ENCODE results near the gene IL16.

Gene IL16

GRCh38 chr15:81299156-81299555 lies 102.5 kb downstream of the IL16 start:
- H3K27ac Mint-ChIP-seq (ENCODE audit: low read depth), result peak overlapping the region; percentile 98
- peaks cover 98% of the 10 kb centered on the region for H3K4me1 Mint-ChIP-seq
- no peaks in the 10 kb centered on the region for H3K27me3 Mint-ChIP-seq
- peaks cover 68% of the 10 kb centered on the region for H3K36me3 Mint-ChIP-seq (ENCODE audit: insufficient read depth)
- ATAC-seq (replicated peaks; ENCODE audit: extremely low read depth, poor library complexity, severe bottlenecking) (no peak), DNase-seq (ENCODE audit: low spot score in 2 of 2) (no peak)
- H3K9me3 Mint-ChIP-seq, result no peaks in the 10 kb centered on the region
- H3K4me3 Mint-ChIP-seq, result peak overlapping the region; percentile 99

GRCh38 chr15:81299630-81300273 lies 103.1 kb downstream of the IL16 start:
- Mint-ChIP-seq H3K36me3 (ENCODE audit: insufficient read depth) (peaks cover 72% of the 10 kb centered on the region), H3K27me3 (no peaks in the 10 kb centered on the region), H3K4me1 (peaks cover 98% of the 10 kb centered on the region), H3K27ac (ENCODE audit: low read depth) (peak overlapping the region; percentile 98), H3K9me3 (no peaks in the 10 kb centered on the region), H3K4me3 (peak overlapping the region; percentile 99)
- no peak for ATAC-seq (replicated peaks; ENCODE audit: extremely low read depth, poor library complexity, severe bottlenecking)
- no peak for DNase-seq (ENCODE audit: low spot score in 2 of 2)

- H3K9me3 Mint-ChIP-seq, result no peaks in the 10 kb centered on the region
- ATAC-seq (replicated peaks; ENCODE audit: extremely low read depth, poor library complexity, severe bottlenecking) (no peak), DNase-seq (ENCODE audit: low spot score in 2 of 2) (no peak)
- H3K36me3 Mint-ChIP-seq (ENCODE audit: insufficient read depth), result peaks cover 89% of the 10 kb centered on the region
- peaks cover 90% of the 10 kb centered on the region for H3K4me1 Mint-ChIP-seq
- no peaks in the 10 kb centered on the region for H3K27me3 Mint-ChIP-seq
- H3K27ac Mint-ChIP-seq (ENCODE audit: low read depth), result peak overlapping the region; percentile 98
- H3K4me3 Mint-ChIP-seq, result peak overlapping the region; percentile 99
These were observed 104.7 kb downstream of the IL16 start for GRCh38 chr15:81301385-81301784.

DNA sequence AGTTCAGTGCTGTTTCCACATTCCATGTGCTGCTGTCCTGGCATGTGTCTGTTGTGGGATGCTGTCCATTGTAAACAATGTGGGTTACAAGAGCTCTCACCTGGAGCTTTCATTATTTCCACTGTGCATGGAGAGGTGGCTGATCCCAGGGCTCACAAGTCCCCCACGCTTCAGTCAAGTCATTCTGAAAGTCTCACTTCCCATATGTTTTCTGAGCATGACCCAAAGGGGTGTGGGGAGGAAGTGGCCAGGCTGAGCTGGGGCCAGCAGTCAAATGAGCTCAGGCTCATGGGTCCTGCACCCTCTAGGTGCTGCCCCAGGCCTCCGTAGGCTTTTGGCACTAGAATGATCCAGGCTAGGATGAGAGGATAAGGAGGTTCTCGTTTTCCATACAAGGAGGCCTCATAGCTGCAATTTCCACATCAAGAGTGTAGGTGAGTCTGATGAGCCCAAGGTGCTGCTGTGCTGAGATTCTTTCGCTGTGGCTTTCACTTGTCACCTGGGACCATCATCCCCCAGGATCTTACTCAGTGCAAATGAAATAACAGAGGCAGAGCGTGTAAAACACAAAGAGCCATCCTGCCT lies 105.2 kb downstream of the IL16 start:
- H3K27ac Mint-ChIP-seq (ENCODE audit: low read depth), result peak overlapping the region; percentile 98
- DNase-seq (ENCODE audit: low spot score in 2 of 2) (no peak), ATAC-seq (replicated peaks; ENCODE audit: extremely low read depth, poor library complexity, severe bottlenecking) (no peak)
- H3K9me3 Mint-ChIP-seq, result no peaks in the 10 kb centered on the region
- no peaks in the 10 kb centered on the region for H3K27me3 Mint-ChIP-seq
- H3K4me3 Mint-ChIP-seq, result peak overlapping the region; percentile 99
- H3K4me1 Mint-ChIP-seq, result peaks cover 90% of the 10 kb centered on the region
- H3K36me3 Mint-ChIP-seq (ENCODE audit: insufficient read depth), result peaks cover 91% of the 10 kb centered on the region

DNA sequence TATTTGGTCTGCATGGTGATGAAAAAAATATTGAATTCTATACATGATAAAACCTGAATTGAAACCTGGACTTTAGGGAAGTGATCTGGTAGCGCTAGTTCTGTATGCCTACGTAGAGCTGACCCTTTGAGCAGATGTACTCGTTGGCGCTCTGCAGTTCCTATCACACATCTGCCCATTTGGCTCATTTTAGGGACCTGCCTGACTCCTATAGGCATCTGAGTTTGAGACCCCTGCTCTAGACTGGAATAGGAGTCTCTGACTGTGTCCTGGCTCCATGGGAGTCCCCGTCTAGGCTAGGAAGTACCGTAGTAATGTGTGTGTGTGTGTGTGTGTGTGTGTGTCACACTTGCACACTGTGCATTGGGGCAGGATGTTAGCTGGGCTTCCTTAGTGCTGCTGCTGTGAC lies 106.0 kb downstream of the IL16 start:
- Mint-ChIP-seq H3K27ac (ENCODE audit: low read depth) (peak overlapping the region; percentile 98), H3K9me3 (no peaks in the 10 kb centered on the region), H3K36me3 (ENCODE audit: insufficient read depth) (peaks cover 95% of the 10 kb centered on the region), H3K4me3 (peak overlapping the region; percentile 99), H3K27me3 (no peaks in the 10 kb centered on the region), H3K4me1 (peaks cover 84% of the 10 kb centered on the region)
- no peak for DNase-seq (ENCODE audit: low spot score in 2 of 2)
- ATAC-seq (replicated peaks; ENCODE audit: extremely low read depth, poor library complexity, severe bottlenecking), result peak; percentile 30

GRCh38 chr15:81303244-81304225 lies 106.9 kb downstream of the IL16 start:
- ATAC-seq (replicated peaks; ENCODE audit: extremely low read depth, poor library complexity, severe bottlenecking), result peak; percentile 40

GRCh38 chr15:81304226-81304625 lies 107.5 kb downstream of the IL16 start:
- peaks cover 95% of the 10 kb centered on the region for H3K36me3 Mint-ChIP-seq (ENCODE audit: insufficient read depth)
- H3K9me3 Mint-ChIP-seq, result no peaks in the 10 kb centered on the region
- peak overlapping the region; percentile 98 for H3K27ac Mint-ChIP-seq (ENCODE audit: low read depth)
- no peaks in the 10 kb centered on the region for H3K27me3 Mint-ChIP-seq
- DNase-seq (ENCODE audit: low spot score in 2 of 2) (no peak), ATAC-seq (replicated peaks; ENCODE audit: extremely low read depth, poor library complexity, severe bottlenecking) (no peak)
- peak overlapping the region; percentile 99 for H3K4me3 Mint-ChIP-seq
- peaks cover 74% of the 10 kb centered on the region for H3K4me1 Mint-ChIP-seq

More at GRCh38 chr15:81303244-81304225, 106.9 kb downstream of the IL16 start:
- DNase-seq (ENCODE audit: low spot score in 2 of 2), result no peak
- H3K4me3 Mint-ChIP-seq, result peak overlapping the region; percentile 99
- peaks cover 77% of the 10 kb centered on the region for H3K4me1 Mint-ChIP-seq
- H3K36me3 Mint-ChIP-seq (ENCODE audit: insufficient read depth), result peaks cover 95% of the 10 kb centered on the region
- no peaks in the 10 kb centered on the region for H3K9me3 Mint-ChIP-seq
- peak overlapping the region; percentile 98 for H3K27ac Mint-ChIP-seq (ENCODE audit: low read depth)
- no peaks in the 10 kb centered on the region for H3K27me3 Mint-ChIP-seq

GRCh38 chr15:81308260-81308659 lies 111.6 kb downstream of the IL16 start:
- no peak for DNase-seq (ENCODE audit: low spot score in 2 of 2)
- H3K36me3 Mint-ChIP-seq (ENCODE audit: insufficient read depth), result peaks cover 77% of the 10 kb centered on the region
- H3K4me1 Mint-ChIP-seq, result peaks cover 69% of the 10 kb centered on the region
- no peak overlapping the region for H3K27ac Mint-ChIP-seq (ENCODE audit: low read depth)
- H3K4me3 Mint-ChIP-seq, result no peak overlapping the region
- H3K9me3 Mint-ChIP-seq, result no peaks in the 10 kb centered on the region
- ATAC-seq (replicated peaks; ENCODE audit: extremely low read depth, poor library complexity, severe bottlenecking), result no peak
- no peaks in the 10 kb centered on the region for H3K27me3 Mint-ChIP-seq

GRCh38 chr15:81309647-81310450 lies 113.2 kb downstream of the IL16 start:
- H3K4me3 Mint-ChIP-seq, result no peak overlapping the region
- H3K36me3 Mint-ChIP-seq (ENCODE audit: insufficient read depth), result peaks cover 64% of the 10 kb centered on the region
- no peaks in the 10 kb centered on the region for H3K27me3 Mint-ChIP-seq
- no peak for ATAC-seq (replicated peaks; ENCODE audit: extremely low read depth, poor library complexity, severe bottlenecking)
- peak overlapping the region; percentile 65 for H3K27ac Mint-ChIP-seq (ENCODE audit: low read depth)
- no peaks in the 10 kb centered on the region for H3K9me3 Mint-ChIP-seq
- H3K4me1 Mint-ChIP-seq, result peaks cover 62% of the 10 kb centered on the region
- no peak for DNase-seq (ENCODE audit: low spot score in 2 of 2)

DNA sequence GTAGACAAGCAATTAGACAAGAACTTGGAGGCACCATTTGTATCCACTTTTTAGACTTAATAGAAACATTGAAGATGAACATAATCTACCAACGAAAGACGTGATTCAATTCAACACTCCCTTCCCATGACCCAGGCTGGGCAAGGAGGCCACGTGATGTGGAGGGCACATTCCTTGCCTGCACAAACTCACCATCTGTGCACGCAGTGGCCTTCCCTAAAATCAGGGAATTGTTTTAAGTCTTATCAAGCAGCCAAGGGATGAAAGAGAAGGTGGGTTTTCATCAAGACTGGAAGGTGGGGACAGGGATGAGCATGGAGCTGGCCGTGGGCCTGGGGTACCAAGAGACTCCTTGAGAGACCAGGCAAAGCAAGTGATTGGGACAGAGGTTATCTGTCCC lies 113.8 kb downstream of the IL16 start:
- peaks cover 69% of the 10 kb centered on the region for H3K4me1 Mint-ChIP-seq
- ATAC-seq (replicated peaks; ENCODE audit: extremely low read depth, poor library complexity, severe bottlenecking) (no peak), DNase-seq (ENCODE audit: low spot score in 2 of 2) (no peak)
- peaks cover 59% of the 10 kb centered on the region for H3K36me3 Mint-ChIP-seq (ENCODE audit: insufficient read depth)
- no peaks in the 10 kb centered on the region for H3K27me3 Mint-ChIP-seq
- peak overlapping the region; percentile 65 for H3K27ac Mint-ChIP-seq (ENCODE audit: low read depth)
- no peaks in the 10 kb centered on the region for H3K9me3 Mint-ChIP-seq
- H3K4me3 Mint-ChIP-seq, result no peak overlapping the region

DNA sequence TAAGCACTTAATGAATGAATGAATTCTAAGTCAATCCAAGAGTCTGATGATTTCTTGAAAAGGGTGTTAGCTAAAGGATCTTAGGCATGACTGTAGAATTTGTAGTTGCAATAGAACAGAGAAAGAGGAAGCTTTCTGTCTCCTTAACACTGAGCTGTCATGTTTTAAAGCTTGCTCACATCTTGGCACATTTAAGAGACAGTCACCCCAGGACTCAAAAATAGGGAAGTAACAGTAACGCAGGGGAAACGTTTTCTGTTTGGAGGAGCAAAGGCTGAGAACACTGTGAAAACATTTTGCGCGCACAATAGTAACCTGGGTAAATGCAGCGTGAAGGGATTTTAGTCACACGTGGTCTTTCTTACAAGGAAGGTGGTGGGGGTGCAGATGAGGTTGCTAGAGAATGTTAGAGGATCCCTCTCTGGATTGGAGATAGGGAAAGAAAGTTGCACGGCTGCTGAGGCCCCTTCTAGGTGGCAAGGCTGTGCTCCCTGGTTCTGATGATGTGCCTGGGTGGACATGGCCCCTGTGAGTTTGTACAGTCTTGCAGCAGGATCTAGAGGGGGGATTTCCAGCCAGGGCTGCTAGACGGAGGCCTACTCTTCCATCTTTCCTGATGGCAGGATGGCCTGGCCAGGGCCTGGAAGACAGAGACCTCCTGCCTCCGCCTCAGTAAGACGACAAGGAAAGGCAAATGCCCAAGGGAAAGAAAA lies 115.2 kb downstream of the IL16 start:
- Mint-ChIP-seq H3K4me1 (peaks cover 68% of the 10 kb centered on the region), H3K36me3 (ENCODE audit: insufficient read depth) (peaks cover 49% of the 10 kb centered on the region), H3K9me3 (no peaks in the 10 kb centered on the region), H3K4me3 (peak overlapping the region; percentile 2), H3K27me3 (no peaks in the 10 kb centered on the region), H3K27ac (ENCODE audit: low read depth) (peak overlapping the region; percentile 47)
- DNase-seq (ENCODE audit: low spot score in 2 of 2) (no peak), ATAC-seq (replicated peaks; ENCODE audit: extremely low read depth, poor library complexity, severe bottlenecking) (no peak)
